Activated CD4-positive, CD25-positive, alpha-beta regulatory T cell treated with anti-CD3 and anti-CD28 coated beads, Interleukin-2, amount 50 U/mL, for 24 hours (primary cell): ENCODE results near the gene CSRP1.
"Not testable (repeated sequence)": the region's sequence is repeated elsewhere in the genome, so short reads cannot be mapped to it uniquely, and the experiment has no call there.

ENCODE experiments used
- ATAC-seq, 2 donors: fragments of 150-1000 bp; cut with Tn5 transposase; one replicate each; pipeline ENCODE4 v1.10.0; 2021; ENCODE audit warnings: mild to moderate bottlenecking in 1 of 2, moderate library complexity in 1 of 2

CSRP1 gene

DNA sequence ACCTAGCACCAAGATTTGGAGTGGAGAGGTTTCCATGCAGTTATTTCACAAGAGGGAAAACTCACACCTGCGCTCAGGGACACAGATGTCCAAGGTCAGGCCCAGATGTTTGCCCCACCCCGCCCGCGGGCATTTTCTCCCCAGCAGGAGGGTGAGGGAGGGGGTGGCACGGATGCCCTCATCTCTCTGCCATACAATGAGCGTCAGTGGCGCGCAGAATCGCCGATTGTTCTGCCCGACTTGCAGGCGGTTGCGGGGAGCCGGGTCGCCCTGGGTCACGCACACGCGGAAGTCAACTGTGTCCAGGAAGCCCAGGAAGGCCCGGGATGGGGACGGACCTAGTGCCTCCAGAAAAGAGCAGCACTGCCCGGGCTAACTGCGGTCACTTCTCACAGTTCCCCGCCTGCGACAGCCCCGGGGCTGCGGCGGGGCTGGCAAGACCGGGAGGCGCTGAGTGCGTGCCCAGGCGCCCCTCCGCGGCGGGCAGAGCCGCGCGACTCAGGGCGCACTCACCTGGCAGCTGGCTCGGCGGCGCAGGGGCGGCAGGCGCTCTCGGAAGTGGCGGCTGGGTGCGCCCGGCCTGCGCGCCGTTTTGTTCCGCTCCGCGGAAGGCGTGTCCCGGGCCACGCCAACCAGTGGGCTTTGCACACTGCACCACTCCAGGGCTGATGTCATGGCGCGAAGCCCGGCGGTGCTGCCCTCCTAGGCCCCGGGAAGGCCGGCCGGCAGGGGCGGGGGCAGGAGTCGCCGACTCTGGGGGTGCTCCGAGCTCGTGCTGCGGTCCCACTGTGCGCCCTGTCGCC is at the start of gene CSRP1:
CSRP1 (minus strand) TSS at position 567 of the 803 bp plus-strand sequence. CDS start 10,820 bp downstream, outside the sequence.
- peak; percentile 98 for ATAC-seq

DNA sequence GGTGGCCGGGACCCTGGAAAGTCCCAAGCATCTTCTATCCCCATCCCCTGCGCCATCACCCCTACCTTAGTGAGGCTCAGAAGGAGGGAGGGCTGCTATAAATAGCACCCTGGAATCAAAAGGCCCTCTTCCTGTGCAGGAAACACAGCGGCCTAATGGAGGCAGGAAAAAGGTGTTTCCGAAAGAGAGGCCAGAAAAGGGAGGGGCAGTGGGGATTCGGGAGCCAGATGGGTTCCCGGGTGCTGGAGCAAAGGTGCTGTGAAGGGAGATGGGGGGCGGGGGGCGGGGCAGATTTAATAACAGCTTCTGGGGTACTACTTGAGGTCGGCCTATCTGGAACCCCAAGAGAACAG is 48.6 kb upstream of the CSRP1 start:
- ATAC-seq: no peak

GRCh38 chr1:201554789-201555592 is 48.1 kb upstream of the CSRP1 start:
- no peak for ATAC-seq

DNA sequence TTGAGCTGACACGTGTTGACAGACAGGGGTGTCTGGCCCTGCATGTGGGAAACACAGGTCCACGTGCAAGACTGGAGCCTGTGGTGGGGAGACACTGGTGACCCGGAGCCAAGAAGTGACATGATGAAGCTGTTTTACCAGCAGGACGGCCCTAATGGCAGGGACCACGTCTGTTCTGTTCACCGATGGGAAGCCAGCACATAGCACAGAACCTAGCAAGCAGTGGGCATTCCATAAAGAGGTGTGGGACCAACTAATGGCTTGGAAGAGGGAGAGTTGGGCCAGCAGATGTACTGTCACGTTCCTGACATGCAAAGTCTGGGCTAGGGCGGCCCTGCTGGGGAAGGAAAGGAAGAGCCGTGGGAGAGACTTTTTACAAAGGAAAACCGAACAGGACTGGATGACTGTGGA is 47.3 kb upstream of the CSRP1 start:
- no peak for ATAC-seq

- no peak for ATAC-seq
Observed at GRCh38 chr1:201553496-201554189, 46.7 kb upstream of the CSRP1 start.

DNA sequence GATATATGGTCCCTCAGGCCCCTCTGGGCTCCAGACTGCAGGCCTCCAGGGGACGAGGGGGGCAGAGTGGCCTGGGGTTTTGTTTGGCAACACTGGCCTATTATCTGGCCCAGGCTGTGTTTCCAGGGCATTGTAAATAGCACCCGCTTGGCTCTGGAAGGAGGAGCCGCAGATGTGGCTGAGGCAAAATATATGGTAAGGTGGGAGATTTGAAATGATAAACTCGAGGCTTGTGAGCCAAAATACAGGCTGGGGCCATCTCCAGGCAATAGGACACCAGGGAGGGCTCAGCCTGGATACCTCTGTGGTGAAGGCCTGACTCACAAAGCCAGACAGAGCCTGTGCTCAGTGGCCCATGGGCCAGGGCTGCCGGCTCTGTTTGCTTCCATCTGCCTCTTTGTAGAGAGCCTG is 46.0 kb upstream of the CSRP1 start:
- ATAC-seq: no peak

GRCh38 chr1:201551877-201552731 is 45.2 kb upstream of the CSRP1 start:
- no peak for ATAC-seq

- no peak for ATAC-seq
Observed at GRCh38 chr1:201551096-201551495, 44.2 kb upstream of the CSRP1 start.

DNA sequence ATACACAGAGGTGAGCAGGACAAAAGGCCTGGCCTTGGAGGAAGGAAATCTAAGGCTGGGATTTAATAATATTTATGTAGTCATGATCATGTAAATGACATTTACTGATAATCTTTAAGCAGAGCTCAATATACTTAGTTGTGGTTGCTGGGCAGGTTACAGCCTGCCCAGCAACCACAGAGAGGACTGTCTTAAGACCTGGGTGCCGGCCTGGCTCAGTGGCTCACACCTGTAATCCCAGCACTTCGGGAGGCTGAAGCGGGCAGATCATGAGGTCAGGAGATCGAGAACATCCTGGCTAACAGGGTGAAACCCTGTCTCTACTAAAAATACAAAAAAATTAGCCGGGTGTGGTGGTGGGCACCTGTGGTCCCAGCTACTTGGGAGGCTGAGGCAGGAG is 42.6 kb upstream of the CSRP1 start:
- ATAC-seq: not testable (repeated sequence)

- ATAC-seq: no peak
Observed at GRCh38 chr1:201545851-201546492, 39.0 kb upstream of the CSRP1 start.

DNA sequence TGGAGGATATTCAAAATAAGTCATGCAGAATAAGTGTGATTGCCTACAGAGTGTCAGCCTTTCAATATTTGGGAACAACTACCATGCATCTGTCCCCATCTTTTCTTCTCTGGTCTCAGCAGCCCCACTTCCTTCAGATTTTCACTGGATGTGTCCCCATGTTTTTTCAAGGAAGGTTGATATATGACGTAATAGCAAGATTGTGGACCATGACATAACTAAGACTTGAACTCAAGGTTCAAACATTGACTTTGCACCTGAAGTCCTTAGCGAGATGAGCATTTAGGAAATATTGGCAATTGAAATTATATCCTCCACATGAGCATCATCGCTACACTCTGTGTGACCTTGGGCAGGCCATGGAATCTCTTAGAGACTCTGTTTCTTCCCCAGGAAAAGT is 37.8 kb upstream of the CSRP1 start:
- ATAC-seq: no peak

DNA sequence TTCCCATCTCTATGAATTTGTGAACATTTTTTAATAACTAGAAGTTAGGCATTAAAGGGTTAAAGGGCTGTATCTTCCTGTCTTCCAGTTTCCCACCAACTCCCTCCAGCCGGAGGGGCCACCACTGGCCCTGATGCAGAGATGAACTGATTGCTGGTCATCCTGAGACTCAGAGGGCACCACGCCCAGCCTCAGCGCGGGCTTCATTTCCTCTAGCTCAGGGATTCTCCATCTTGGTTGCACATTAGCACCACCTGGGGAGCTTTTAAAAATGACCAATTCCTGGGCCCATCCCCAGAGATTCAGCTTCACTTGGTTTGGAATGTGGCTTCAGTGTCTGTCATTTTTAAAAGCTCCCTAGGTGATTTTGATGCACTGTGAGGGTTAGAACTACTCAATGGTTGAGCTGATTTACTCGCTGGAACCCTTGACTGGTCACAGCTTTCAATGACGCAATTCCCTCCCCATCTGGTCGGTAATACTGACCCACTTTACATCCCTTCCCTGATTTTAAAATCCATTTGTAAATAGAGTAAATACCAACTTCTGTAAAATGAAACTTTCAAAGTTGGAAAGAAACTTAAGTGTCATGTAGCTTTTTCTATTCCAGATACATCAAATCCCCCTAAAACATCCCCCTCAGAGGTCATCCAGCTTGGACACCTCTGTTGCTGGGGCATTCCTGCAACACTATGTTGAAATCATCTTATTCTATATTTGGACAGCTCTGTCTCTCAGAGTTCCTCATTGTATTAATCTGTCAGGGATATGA is 37.1 kb upstream of the CSRP1 start:
- no peak for ATAC-seq

- ATAC-seq: no peak
Observed at GRCh38 chr1:201542309-201543035, 35.5 kb upstream of the CSRP1 start.

DNA sequence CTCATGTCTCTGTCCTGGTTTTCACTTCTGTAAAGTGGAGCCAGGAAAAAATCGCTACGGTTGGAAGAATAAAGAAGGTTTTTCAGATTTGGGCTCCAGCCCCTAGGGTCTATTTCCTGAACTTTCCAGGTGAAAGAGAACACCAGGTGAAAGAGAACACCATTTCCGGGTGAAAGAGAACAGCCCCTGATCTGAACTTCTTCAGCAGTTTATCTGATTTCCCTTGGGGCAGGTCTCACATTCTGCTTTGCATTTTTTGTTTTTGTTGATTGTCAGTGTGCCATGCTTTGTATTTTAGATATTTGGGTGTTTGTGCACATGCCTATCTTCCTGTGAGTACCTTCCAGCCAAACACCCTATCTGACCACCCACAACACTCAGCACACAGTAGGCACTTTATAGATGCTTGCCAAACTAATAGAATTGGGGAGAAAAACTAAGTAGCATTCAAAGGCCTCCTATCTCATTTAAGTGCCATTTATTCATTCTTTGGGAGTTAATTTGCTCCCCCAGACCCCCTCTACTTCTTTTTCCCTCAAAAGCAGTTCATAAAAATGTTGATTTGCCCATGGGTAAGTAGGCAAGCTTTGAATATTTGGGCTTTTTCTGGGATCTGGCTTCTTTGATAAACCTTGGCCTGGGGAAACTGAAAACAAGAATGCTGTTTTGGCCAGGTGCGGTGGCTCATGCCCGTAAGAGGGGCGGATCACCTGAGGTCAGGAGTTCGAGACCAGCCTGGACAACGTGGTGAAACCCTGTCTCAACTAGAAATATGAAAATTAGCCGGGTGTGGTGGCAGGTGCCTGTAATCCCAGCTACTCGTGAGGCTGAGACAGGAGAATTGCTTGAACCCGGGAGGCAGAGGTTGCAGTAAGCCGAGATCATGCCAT is 34.2 kb upstream of the CSRP1 start:
- no peak for ATAC-seq

DNA sequence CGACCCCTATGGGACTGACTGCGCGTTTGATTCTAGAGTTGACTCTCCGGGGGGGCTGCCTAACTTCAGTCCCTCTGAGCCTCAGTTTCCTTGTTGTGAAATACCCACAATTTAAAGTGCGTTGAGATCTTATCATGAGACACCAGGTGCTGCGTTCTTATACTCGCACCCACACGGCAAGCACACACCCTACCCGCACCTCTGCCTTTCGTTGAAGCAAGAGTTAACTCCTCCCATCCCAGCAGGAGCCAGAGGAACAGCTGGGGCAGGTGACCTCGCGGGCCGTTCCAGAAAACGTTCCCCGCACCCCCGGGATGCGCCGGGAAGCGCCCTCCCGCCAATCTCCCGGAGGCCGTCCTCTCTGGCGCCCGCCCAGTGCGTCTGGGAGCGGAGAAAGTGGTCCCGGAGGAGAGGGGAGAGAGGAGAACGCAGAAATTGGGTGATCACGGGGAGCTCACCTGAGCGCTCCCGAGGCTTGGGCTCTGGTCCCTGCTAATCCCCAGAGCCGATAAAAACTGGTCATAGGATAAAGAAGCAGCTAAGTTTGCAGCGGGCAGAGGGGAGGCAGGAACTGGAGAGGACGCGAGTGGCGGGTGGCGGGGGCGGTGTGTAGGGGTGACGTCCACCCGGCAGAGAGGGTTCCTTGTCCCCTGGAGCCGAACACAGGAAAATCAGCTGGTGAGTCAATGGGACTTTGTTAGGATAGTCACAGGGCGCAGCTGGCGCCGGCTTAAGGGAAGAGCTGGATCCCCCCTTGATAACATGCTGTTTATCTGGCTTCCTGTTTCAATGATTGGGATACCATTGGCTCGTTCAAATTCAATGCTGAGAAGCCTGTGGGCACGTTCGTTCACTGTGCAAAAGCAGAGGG is 32.9 kb upstream of the CSRP1 start:
- no peak for ATAC-seq

- ATAC-seq: peak in 1 of 2 donors; percentile 17
Observed at GRCh38 chr1:201538612-201539551, 32.0 kb upstream of the CSRP1 start, which contains the start of gene NAV1. TSS of gene NAV1 (plus strand) at chr1:201539127. CDS start at chr1:201622885, 83,758 bp downstream.
